GM19463 (cell line): ENCODE results near the gene LGR6.
"Not testable (repeated sequence)": the region's sequence is repeated elsewhere in the genome, so short reads cannot be mapped to it uniquely, and the experiment has no call there.

ENCODE experiments used
- ATAC-seq: cut with Tn5 transposase; IDR thresholded peaks from one replicate; pipeline ENCODE4 v1.9.1; 2021; ENCODE audit warnings: mild to moderate bottlenecking, moderate library complexity; ENCODE audit not compliant: unreplicated experiment

Gene LGR6

DNA sequence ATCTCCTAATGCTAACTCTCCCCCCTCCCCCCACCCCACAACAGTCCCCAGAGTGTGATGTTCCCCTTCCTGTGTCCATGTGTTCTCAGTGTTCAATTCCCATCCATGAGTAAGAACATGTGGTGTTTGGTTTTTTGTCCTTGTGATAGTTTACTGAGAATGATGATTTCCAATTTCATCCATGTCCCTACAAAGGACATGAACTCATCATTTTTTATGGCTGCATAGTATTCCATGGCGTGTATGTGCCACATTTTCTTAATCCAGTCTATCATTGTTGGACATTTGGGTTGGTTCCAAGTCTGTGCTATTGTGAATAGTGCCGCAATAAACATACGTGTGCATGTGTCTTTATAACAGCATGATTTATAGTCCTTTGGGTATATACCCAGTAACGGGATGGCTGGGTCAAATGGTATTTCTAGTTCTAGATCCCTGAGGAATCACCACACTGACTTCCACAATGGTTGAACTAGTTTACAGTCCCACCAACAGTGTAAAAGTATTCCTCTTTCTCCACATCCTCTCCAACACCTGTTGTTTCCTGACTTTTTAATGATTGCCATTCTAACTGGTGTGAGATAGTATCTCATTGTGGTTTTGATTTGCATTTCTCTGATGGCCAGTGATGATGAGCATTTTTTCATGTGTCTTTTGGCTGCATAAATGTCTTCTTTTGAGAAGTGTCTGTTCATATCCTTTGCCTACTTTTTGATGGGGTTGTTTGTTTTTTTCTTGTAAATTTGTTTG lies 67.8 kb downstream of the LGR6 start:
- ATAC-seq: not testable (repeated sequence)

DNA sequence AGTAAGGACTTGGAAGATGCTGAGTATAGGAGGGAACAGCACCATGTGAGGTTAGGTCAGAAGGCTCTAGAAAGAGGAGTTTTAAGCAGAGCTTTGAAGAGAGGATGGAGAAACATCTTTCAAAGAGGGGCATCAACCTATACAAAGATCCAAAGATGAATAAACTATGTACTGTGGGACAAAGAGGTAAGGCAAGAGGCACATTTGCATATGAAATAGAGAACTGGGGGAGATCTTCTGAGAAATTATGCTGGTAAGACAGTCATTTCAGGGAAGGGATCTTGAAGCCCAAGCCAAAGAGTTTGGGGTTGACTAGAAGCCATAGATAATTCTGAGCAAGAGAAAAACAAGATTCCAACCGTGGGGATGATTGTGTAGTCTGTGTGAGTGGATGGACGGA lies 70.0 kb downstream of the LGR6 start:
- no peak for ATAC-seq

DNA sequence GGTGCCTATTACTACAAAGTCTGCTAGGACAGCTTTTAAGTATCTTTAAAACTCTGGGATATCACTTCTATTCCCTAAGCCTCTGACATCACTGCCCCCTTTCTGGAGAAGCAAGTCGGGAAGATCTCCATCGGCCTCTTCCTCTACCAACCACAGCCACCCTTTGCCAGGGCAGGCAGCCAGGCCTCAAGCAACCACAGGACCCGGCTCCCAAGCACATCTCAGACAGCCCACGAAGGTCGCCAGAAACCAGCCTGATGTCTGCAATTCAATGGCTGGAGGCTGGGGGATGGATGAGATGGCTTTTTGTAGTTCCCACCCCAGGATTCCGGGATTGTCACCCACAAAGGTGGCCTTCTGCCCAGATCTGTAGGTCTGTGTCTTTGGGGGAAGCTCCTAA lies 70.7 kb downstream of the LGR6 start:
- ATAC-seq: no peak

DNA sequence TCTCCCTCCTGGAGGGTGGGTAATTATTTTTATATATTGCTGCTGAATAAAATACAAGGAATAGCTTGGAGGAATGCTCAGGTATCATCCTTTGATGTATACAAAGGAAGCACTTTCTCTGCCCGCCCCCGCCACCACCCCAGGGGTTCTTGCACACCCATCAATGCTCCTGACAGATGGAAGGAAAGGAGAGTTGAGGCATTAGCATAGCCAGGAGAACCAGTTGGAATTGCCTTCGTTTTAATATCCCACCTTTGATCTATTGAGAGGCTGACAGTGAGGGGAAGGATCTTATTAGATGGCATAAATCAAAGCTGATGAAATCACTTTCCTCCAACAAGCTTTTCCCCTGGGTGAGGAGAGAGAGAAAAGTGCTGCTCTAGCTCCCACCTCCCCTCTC lies 71.1 kb downstream of the LGR6 start:
- no peak for ATAC-seq

DNA sequence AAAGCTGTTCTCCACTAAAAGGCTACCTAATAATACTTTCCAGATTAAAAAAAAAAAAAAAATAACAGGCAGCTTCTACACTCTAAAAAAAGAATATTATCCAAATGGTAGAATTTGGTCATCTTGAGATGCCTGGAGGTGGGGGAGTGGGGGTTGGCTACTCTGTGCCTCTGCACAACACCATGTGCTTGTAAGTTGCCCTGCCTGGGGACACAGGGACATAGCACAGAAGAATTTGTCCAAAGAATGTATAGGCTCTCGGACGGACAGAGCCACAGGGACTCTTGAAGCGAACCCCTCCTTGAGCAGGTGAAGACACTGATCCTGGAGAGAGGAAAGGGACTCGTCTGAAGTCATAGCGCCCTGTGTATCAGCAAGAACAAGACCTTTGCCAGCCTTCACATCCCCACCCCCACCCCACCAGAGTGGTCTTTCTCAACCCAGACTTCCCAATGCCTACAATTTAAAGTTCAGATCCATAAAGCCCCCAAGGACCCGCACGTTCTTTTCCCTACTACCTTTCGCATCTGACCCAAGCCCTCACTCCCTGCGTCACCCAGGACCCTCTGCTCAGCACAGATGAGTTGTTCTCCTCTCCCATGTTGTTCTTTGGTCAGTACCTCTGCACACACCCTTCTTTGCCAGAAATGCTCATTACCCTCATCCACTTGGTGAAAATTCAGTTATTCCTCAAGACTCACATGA lies 72.6 kb downstream of the LGR6 start:
- ATAC-seq: no peak

DNA sequence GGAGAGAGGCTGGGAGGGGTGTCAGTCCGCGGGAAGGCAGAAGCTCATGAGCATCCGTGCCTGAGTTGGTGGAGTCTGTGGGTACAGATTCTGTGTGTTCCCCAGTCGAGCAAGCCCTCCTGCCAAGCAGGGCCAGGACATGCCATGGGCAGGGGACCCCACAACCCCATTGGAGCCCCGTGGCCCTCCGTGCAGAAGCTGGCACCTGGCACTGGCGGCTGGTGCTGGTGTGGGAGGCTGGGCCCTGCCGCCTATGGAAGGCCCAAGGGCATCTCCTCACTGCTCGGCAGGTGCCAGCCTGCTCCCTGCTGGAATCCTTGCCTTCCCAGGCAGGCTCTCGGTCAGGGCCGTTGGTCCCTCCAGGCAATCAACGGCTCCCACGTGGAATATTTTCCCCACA lies 74.4 kb downstream of the LGR6 start:
- ATAC-seq: no peak

DNA sequence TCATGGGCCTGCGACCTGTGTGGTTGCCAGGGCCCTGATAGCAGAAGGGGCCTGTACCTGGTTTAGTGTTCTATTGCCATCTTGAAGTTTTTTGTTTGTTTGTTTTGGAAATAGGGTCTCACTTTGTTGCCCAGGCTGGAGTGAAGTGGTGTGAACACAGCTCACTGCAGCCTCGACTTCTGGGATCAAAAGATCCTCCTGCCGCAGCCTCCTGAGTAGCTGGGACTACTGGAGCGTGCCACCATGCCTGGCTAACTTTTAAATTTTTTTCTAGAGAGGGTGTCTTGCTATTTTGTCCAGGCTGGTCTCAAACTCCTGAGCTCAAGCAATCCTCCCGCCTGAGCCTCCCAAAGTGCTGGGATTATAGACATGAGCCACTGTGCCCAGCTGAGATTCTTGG lies 75.2 kb downstream of the LGR6 start:
- ATAC-seq: no peak

DNA sequence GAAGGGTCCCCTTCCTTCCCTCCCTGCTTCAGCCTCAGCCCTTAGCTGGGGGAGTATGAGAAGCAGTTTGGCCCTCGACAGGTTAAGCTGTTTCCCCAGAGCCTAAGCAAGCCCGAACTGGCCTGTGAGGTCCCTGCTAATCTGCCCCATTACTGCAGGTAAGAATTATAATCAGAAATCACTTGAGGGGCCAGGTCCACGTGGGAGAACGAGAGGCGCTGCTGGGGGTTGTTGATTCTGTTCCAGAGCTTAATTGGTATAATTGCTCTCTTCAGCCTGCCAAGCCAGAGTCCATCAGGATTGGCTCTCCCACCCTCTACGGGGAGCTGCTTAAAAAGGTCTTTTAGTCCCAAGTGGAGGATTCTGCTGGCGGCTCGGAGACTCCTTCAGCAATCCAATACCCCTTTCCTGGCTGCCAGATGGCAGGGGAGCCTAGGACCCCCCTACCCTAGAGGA lies 77.3 kb downstream of the LGR6 start:
- ATAC-seq: no peak

DNA sequence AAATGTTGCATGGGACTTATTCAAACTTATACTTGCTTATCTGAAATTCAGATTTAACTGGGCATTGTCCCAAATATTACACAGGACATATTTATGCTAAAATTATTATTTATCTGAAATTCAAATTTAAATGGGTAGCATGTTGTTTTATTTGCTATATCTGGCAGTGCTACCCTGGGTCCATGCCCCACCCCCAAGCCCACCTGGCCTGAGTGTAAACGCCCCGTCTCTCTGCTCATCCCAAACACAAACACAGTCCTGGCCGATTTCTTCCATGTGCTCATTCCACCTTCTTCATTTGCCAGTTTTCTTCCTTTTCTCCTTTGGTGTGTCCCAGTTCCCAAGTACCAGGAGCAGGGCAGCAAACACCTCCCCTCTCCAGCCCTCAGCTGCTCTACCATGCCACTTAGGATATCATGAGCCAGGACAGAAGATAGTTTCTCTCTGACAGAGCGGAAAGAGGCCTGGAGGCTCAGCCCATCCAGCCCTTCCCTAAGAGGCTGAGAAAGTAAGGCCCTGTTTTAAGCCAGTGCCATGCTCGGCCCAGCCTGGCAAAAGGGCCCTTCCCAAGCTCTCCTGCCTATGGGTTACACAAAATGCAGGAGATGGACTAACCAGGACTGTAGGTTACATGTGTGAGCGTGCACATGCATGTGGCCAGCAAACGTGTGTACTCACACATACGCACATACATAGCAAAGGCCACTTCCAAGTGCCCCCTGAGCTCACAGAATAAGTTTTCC lies 78.7 kb downstream of the LGR6 start:
- no peak for ATAC-seq

DNA sequence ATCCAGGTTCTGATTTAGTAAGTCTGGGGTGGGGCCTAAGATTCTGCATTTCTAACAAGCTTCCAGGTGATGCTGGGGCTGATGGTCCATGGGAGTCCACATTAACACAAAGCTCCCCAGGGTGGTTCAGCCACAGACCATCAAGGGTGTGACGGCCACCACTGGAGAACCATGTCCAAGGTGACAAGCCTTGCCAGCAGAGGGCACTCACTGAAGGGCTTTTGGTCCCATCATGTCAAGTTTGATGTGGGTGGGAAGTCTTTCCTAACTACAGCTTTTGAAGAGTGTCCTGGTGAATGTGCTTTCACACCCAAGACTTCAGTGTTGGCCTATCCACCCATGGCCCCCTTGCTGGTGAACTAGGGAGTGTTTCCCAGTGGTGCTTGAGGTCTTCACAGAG lies 81.0 kb downstream of the LGR6 start:
- no peak for ATAC-seq

DNA sequence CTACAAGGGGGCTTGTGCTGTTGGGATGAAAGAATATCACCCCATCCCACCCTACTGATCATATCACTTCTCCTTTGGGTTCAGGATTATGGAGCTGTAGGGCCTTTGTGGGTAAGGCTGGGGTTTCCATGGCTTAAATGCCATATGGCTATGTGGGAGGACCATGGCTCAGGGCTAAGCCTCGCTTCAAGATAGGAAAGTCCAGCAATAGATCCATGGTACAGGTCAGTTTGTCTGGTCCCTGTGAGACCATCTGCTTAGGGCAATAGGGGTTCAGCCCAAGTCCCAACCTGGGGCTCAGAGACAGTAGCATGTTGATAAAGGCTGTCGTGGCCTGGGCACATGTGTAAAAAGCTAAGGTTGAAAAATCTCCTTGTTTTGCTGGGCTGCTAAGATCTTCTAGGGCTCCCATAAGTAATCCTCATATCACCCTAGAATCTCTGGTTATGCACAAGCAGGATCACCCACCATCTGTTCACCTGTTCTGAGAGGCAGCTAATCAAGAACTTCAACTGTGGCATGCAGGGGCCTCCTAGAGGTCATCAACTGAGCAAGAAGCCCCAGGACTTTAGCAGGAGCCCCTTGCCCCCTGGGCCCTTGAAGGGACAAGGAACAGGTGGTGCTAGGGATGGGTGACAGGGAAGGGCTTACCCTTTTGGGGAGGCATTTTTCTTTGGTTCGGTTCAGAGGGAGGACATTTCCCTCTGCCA lies 81.6 kb downstream of the LGR6 start:
- ATAC-seq: no peak

DNA sequence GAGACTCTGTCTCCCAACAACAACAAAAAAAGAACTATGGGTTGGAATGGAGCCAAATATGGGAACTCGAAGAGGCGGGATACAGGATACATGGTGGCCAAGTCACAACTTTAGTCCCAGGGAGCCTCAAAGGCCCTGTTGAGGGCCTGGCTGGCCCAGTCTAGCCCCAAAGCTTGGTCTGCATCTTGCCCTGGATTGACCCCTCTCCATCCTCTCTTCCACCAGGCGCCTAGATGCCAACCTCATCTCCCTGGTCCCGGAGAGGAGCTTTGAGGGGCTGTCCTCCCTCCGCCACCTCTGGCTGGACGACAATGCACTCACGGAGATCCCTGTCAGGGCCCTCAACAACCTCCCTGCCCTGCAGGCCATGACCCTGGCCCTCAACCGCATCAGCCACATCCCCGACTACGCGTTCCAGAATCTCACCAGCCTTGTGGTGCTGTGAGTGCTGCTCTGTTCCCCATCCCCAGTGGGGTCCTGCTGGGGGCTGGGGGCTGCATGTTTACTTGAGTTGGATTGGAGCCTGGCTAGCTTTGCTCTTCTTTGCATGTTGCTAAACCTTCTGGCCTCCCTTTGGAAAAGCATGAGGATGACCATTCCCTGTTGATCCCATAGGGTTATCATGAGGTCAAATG lies 82.6 kb downstream of the LGR6 start:
- no peak for ATAC-seq

DNA sequence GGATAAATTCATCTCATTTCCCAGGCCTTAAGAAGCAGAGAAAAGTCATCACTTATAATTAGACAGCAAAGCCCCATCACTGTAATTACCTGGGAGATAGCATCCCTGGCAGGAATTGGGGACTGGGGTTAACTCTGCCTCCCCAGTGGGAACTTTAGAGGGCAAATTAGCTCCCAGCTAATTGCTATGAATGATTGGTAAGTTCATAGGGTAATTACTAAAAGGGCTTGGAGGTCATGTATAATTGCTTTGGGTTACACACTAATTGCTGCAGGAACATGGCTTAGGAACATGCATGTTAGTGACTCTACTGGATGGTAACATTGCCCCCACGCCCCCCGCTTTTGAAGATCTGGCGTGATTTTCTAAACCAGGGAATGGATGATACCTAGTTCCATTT lies 83.3 kb downstream of the LGR6 start:
- ATAC-seq: no peak

DNA sequence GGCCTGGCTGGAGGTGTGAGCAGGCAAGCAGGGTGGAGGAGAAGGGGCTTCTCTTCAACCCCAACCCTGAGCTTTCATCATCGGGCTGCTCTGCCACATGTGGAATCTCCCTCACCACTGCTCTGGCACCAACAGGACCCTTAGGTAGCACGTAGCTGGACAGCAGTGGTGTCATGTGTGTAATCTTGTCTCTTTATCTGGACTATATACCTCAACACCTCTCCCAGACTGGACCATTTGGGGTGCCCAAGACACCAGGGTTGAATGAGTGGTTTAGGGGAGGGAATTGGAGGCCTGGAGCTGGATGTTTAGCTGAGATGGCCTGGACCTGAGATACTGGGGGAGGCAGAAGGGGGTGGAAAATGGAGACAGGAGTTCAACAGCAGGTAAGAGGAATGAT lies 85.2 kb downstream of the LGR6 start:
- no peak for ATAC-seq

DNA sequence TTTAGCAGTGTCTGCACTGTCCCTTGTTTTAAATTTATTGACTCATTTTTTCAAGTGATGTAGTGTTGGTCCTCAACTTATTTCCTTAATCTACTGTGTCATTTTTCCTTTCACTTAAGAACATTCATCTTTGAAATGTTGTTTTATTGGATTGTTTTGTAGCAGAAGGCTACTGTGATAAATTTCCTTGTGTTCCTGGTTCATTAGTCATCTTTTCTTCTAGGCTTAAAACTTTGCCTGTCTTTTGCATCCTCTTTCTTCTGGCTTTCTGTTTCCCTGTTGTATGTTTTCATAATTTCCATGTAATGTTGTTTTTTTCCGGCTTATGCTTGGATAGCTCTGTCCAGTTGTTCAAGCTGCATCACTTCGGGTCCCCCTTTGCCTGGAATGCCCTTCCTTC lies 86.2 kb downstream of the LGR6 start:
- no peak for ATAC-seq

DNA sequence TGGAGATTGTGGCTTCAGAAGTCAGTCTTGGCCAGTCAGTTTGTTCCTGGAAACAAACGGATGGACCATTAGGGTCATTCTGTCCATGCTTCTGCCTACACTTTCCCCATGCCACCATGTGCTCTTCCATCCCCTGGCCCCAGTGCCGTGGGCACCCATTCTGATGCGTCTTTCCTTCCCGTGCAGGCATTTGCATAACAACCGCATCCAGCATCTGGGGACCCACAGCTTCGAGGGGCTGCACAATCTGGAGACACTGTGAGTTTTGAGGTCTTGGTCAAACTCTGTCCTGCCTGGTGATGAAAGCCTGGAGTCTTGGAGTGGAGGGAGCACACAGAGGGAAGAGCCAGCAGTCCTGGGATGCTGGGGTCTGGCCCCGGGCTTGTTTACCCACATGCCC lies 87.0 kb downstream of the LGR6 start:
- no peak for ATAC-seq

DNA sequence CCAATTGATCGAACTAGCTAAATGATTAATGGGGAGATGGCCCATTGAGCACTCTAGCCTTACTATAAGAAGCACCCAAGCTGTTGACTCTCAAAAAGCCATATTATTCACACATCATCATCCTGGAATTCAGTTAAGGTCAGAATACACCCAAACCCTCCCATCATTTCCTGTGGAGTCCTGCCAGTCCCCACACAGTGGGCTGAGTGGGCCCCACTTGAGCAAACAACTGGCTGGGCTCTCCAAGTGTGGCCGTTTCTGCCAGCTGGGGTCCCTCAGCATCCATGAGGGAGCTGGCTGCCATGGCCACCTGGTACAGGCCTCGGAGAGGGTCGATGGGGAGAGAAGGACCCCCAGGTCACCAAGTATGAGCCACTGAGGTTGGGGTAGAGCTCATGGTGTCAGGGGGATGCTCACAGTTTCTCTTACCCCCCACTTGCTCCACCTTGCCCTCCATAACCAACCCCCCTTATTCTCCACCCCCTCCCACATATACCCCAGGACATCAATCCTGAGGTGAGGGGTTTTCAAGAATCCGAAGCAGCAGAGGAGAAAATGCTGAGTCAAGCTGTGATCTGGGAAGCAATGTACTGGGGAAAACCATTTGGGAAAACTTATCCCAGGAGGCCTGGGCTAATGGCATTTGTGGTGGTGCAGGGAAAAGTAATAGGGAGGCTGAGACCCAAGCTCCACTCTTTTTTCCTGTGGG lies 87.9 kb downstream of the LGR6 start:
- ATAC-seq: no peak

DNA sequence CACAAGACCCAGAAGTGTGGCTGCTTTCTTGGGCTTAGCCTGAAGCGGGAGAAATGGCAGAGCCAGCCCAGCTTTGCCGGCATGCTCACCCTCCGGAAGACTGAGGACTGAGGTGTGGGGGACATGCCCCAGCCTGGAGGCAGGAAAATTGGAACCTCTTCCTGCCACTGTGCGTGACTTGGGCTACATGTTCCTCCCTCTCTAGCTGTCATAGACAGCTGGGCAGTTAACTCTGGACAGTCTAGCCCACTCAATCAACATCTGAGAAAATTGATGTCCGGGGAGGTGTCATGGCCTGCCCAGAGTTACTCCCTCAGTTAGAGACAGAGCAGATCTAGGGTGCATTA lies 88.4 kb downstream of the LGR6 start:
- ATAC-seq: no peak

DNA sequence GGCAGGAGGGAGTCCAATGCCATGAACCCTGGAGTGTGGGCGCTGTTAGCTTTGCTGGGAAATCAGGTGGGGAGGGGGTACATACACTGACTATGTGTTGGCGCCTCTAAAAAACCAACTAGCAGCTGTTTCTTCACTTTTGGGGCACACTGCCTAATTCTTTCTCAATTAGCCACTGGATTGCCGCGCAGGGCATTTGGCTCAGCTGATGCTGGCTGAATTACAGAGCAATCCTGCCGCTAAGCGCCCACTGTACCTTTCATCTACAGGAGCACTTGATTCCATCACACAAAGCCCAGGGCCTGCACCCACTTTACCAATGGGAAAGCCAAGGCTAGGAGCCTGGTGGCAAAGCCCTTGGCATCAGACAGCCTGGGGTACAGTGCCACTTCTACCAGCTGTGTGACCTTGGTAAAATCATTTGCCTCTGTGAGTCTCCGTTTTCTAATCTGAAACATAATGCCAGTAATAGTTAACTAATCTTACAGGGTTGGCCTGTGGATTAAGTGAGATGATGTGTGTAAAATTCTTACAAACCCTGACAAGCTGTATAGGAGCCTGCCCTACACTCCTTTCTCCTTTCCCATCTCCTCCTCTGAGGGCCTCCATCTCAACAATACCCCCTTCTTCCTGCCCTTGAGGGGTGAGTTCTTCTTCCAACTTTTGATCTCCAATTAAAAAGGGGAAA lies 89.1 kb downstream of the LGR6 start:
- ATAC-seq: no peak

DNA sequence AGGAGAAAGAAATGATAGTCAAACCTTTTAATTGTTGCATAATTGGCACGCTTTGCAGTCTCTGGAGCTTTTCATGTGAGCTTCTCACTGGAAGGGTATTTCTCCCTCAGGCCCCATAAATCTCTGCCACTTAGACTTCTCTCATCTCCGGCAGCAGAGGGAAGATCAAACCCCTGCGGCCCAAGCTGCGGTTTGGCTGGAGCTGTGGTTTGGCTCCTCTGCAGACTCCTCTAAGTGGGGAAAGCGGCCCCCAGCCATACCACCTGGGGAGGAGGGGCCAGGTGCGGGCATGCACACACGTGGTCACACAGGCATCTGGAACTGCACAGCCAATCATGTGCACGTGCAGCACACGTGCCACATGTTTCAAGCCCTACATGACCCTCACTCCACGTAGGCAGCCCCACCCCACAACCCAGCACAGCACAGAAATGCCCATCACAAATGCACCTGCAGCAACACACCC lies 89.8 kb downstream of the LGR6 start:
- ATAC-seq: no peak
